Testis (tissue), 3 donors: ENCODE data around the gene BIN1. TPM values are rescaled to one million over a fixed set of nuclear protein-coding genes. Genes with fewer than 3 reads are reported as not detected.

ENCODE experiments used
- DNase-seq: peaks from one replicate; pipeline ENCODE4 v3.0.0-alpha.2; 2019
- H3K27ac ChIP-seq, 2 donors: fragments of 200-600 bp; sonication (generic); one replicate each; pipeline ENCODE4 v1.5.1; 2019
- H3K27me3 ChIP-seq: fragments of 200-600 bp; sonication (generic); one replicate; pipeline ENCODE4 v1.5.1; 2019
- H3K36me3 ChIP-seq: fragments of 200-600 bp; sonication (generic); one replicate; pipeline ENCODE4 v1.5.1; 2017; ENCODE audit warnings: low read depth; ENCODE audit errors: missing control alignments
- H3K4me1 ChIP-seq: fragments of 200-600 bp; sonication (generic); one replicate; pipeline ENCODE4 v1.5.1; 2019
- H3K4me3 ChIP-seq, 2 donors: fragments of 200-600 bp; sonication (generic); one replicate each; pipeline ENCODE4 v1.5.1; 2017 to 2019
- H3K9me3 ChIP-seq: fragments of 200-600 bp; sonication (generic); one replicate; pipeline ENCODE4 v1.5.1; 2017
- POLR2A ChIP-seq: fragments of 450-650 bp; IDR thresholded peaks from one replicate; pipeline ENCODE4 v1.6.1; 2017; ENCODE audit warnings: antibody characterized with exemption, mild to moderate bottlenecking, moderate library complexity
- WGBS, 2 donors: methylation state at CpG; one replicate each; pipeline ENCODE4 v1.1.5; 2018; 5-methylcytosine and 5-hydroxymethylcytosine counted together
- intact Hi-C: fragments of 100-400 bp; cut with DNase I; formaldehyde crosslinking; loops from one replicate; pipeline ENCODE4 v1.15.1; 2023; ENCODE audit warnings: low total_unique reads
- polyA plus RNA-seq: library from polyadenylated mRNA; stranded (reverse); fragments of 350-450 nt; fragmentation: Illumina TruSeq; extraction: RNeasy Lipid Tissue Mini Kit (QIAGEN cat#74804); gene quantifications from one replicate; pipeline ENCODE4 v1.2.3, GENCODE V29; 2014; ENCODE audit warnings: low read depth, low replicate concordance; ENCODE audit not compliant: insufficient read depth
- total RNA-seq, 2 donors: library from RNA; depleted of rRNA; stranded (reverse); fragments of >200 nt; gene quantifications; one replicate each; pipeline ENCODE4 v1.2.3, GENCODE V29; 2016
- TF ChIP-seq, protein P1 (sequence below), 3 experiments: fragments of 450-650 bp in 2 of 3; fragments of 200-600 bp in 1 of 3; sonication (generic) in 1 of 3; IDR thresholded peaks; one replicate each; pipeline ENCODE4 v1.5.1; 2016 to 2019; ENCODE audit warnings: antibody characterized with exemption in 3 of 3, mild to moderate bottlenecking in 2 of 3, moderate library complexity in 1 of 3

The BIN1 gene
- total and polyA plus RNA-seq, 3 donors from 2014 or later = 25.0 to 38.8 (median 28.7) TPM

DNA sequence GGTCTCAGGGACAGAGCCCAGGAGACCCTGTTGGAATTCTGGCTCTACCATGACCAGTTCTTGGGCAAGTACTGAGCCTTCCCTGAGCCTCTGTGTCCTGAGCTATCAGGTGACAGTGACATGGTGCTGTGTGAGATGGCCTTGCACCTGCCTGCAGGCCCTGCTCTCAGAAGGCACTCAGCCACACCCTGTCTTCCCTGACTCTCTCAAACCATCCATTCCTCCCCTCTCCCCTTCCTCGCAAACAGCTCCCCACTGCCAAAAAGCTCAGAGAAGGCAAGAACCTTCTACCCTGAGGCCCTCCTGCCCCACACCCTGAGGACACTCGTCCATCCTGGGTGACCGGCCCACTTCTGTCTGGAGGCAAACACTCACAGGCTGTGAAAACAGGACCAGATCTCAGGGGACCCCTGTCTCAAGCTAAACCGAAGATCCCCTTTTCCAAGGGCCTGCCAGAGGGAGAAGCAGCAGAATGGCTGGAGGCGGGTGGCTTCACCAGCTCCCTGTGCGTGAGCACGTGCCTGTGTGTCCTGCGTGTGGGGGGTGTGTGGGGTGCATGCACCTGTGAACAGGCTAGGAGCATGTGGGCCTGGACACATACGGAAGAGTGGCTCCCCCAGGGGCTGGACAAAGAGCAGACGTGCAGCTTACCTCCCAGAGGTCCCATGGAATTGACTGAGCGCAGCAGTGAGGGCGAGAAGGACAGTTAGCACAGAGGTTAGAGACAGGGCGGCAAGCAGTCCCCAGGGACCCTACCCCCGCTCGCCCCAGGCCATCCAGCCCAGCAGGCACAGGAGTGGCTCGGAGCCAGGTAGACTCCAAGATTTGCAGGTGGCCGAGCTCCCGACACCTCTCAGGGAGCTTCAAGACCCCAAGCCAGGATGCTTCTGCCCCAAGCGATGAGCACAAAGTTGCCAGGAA, 53.9 kb downstream of the BIN1 start:
- no peak overlapping the region for H3K27ac ChIP-seq
- H3K36me3 ChIP-seq = no peaks in the 10 kb centered on the region
- no peak overlapping the region for H3K4me3 ChIP-seq
- intact Hi-C loops = no loop called here
- no peak for DNase-seq
- no peaks in the 10 kb centered on the region for H3K4me1 ChIP-seq
- TF ChIP-seq POLR2A = no peak
- TF ChIP-seq, protein P1, sequence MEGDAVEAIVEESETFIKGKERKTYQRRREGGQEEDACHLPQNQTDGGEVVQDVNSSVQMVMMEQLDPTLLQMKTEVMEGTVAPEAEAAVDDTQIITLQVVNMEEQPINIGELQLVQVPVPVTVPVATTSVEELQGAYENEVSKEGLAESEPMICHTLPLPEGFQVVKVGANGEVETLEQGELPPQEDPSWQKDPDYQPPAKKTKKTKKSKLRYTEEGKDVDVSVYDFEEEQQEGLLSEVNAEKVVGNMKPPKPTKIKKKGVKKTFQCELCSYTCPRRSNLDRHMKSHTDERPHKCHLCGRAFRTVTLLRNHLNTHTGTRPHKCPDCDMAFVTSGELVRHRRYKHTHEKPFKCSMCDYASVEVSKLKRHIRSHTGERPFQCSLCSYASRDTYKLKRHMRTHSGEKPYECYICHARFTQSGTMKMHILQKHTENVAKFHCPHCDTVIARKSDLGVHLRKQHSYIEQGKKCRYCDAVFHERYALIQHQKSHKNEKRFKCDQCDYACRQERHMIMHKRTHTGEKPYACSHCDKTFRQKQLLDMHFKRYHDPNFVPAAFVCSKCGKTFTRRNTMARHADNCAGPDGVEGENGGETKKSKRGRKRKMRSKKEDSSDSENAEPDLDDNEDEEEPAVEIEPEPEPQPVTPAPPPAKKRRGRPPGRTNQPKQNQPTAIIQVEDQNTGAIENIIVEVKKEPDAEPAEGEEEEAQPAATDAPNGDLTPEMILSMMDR (IDR thresholded peaks at IDR 0.05) = no peak
- no peaks in the 10 kb centered on the region for H3K27me3 ChIP-seq
- no peaks in the 10 kb centered on the region for H3K9me3 ChIP-seq
- WGBS, 2 donors = 91 to 95% methylated on average over 7 to 18 of the region's 19 CpGs

DNA sequence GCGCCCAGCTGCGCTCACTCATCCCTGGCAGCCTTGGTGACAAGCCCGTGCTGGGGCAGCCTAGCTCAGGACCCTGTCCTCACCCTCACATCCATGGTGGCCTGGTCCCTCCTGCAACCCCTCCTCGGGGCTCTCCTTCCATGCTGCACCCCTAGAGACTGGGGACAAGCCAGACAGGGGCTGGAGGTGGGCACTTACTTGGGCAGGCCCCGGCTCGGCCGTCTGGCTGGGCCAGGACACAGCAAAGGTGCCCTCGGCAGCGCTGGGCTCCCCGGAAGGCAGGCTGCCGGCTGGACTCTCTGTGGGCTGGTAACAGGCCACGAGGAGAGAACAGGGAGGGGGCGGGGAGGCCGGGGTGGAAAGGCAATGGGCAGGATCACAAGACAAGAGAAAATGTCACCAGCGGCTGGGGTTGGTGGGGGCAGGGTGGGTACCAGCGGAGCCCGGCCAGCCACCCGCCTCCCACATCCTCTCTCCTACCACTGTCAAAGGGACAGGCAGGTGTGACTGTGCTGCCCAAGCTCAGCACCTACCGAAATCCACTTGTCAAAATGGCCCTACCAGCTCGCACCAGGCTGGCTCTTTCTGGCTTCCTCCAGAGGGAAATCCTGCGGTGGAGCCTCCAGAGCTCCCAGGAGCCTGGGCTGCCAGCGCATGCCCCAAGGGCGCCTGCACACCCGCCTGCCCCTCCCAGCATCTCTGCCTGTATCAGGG, 54.7 kb downstream of the BIN1 start:
- TF ChIP-seq, protein P1 (IDR thresholded peaks at IDR 0.05) = no peak
- no peak for TF ChIP-seq POLR2A
- Histone ChIP-seq H3K4me3 (no peak overlapping the region), H3K4me1 (no peaks in the 10 kb centered on the region), H3K36me3 (no peaks in the 10 kb centered on the region), H3K27me3 (no peaks in the 10 kb centered on the region), H3K9me3 (no peaks in the 10 kb centered on the region), H3K27ac (no peak overlapping the region)
- intact Hi-C loops = no loop called here
- WGBS, 2 donors = 65 to 87% methylated on average over 4 to 24 of the region's 24 CpGs
- no peak for DNase-seq

DNA sequence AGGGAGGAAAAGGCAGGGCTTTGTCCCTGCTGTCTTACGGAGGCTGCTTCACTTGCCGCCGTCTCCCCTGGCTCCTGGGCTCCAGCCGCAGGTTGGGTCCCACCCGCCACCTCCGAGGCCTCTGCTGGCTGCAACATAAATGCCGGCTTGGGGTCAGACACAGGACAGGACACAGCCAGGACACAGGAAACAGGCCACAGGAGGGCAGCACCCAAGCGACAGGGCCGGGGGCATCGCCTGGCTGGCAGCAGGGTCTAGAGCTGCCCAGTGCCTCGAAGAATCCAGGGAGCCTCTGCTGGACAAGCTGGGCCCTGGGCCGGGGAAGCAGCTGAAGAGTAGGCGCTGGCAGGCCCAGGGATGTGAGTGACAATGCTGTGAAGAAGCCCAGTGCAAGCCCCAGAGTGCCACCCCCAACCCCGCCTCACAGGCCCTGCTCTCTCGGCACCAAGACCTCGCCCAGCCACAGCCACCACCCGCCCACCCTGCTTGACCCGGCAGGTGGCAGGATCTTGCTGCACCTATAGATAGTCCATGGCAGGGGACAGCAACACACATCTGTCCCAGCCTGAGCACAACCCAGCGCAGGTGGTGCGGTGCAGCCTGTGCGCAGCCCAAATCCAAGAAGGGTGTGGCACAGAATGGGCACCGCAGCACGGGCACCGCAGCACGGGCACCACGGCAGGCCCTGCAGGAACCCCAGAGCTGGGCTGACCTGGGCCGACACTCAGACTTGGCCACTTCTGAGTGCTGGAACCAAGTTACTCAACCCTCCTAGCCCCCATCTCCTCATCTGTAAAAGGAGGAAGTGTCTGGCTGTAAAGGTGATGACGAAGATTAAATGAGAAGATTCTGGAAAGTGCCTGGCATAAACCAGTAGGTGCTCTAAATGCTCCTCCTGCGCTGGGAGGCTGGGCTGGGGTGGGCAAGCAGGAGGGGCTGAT, 55.6 kb downstream of the BIN1 start:
- Histone ChIP-seq H3K4me3 (no peak overlapping the region), H3K9me3 (no peaks in the 10 kb centered on the region), H3K27ac (no peak overlapping the region), H3K36me3 (no peaks in the 10 kb centered on the region), H3K4me1 (no peaks in the 10 kb centered on the region), H3K27me3 (no peaks in the 10 kb centered on the region)
- WGBS, 2 donors = 69 to 90% methylated on average over 2 to 29 of the region's 29 CpGs
- no peak for DNase-seq
- TF ChIP-seq POLR2A = no peak
- TF ChIP-seq, protein P1 (IDR thresholded peaks at IDR 0.05) = no peak
- intact Hi-C loops = no loop called here

DNA sequence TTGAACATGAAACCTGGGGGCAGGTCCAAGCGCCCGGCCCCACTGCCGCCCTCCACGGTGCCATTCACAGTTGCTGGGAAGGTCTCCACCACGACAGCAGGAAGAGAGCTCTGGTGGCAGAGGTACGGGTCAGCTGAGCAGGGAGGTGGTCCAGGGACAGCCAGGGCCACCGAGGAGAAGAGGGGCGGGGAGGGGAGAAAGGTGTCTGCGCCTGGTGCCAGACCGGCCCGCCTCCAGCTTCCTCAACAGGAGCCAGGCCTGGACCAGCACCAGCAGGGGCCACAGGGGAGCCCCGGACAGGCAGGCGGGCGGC, 56.2 kb downstream of the BIN1 start:
- 87% methylated on average over 14 of the region's 14 CpGs; no CpG with 5 or more reads in 1 of the 2 donors for WGBS, 2 donors
- DNase-seq = no peak
- intact Hi-C loops = no loop called here
- Histone ChIP-seq H3K4me1 (peaks cover 3% of the 10 kb centered on the region), H3K9me3 (no peaks in the 10 kb centered on the region), H3K36me3 (no peaks in the 10 kb centered on the region), H3K4me3 (no peak overlapping the region), H3K27ac (no peak overlapping the region), H3K27me3 (no peaks in the 10 kb centered on the region)
- TF ChIP-seq POLR2A = no peak
- TF ChIP-seq, protein P1 (IDR thresholded peaks at IDR 0.05) = no peak
